Muscle of arm (tissue), 12 donors: ENCODE measurements around the gene SMU1. TPM values are rescaled to one million over a fixed set of nuclear protein-coding genes. Genes with fewer than 3 reads are reported as not detected.

Experiments
- DNase-seq: peaks from one replicate; pipeline ENCODE4 v3.0.0-alpha.2; 2013
- polyA plus RNA-seq, 12 donors: library from polyadenylated mRNA; unstranded; fragments of 120-200 nt; gene quantifications; one replicate each; pipeline ENCODE4 v1.2.1, GENCODE V29; 2013; ENCODE audit not compliant: insufficient read length in 12 of 12

SMU1 gene
- polyA plus RNA-seq, 12 donors: 14.9 to 58.1 (median 18.7) TPM

DNA sequence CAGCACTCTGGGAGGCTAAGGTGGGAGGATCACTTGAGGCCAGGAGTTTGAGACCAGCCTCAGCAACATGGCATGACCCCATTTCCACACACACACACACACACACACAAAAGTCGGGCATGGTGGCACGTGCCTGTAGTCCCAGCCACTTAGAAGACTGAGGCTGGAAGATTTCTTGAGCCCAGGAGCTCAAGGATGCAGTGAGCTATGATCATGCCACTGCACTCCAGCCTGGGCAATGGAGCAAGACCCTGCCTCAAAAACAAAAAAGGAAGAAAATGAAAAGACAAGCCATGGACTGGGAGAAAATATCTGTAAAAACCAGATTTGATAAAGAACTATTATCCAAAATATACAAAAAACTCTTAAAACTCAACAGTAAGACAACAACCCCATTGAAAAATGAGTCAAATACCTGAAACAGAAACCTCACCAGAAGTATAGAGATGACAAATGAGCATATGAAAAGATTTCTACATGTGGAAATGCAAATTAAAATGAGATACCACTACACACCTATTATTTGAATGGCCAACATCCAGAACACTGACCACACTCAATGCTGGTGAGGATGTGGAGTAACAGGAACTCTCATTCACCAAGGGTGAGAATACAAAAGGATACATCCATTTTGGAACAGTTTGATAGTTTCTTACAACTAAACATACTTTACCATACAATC, 26.7 kb downstream of the SMU1 start:
- no peak for DNase-seq

DNA sequence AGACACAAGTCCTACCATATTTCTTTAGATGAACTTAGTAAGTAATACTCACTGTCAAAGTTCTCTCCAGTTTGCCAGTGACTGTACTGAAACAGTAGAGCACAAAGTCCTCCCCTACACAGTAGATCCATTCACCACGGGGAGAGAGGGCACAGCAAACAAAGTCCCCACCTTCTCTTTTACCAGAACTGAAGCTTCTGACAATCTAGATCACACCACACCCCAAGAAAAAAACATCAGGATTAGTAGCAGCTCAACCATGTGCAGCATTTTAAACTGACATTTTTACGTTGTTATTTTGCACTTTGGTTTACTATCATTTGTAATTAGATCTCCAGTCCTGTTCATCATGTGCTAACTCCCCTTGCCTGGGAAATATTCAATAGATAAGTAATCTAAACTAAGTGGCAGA, 28.4 kb downstream of the SMU1 start:
- no peak for DNase-seq

DNA sequence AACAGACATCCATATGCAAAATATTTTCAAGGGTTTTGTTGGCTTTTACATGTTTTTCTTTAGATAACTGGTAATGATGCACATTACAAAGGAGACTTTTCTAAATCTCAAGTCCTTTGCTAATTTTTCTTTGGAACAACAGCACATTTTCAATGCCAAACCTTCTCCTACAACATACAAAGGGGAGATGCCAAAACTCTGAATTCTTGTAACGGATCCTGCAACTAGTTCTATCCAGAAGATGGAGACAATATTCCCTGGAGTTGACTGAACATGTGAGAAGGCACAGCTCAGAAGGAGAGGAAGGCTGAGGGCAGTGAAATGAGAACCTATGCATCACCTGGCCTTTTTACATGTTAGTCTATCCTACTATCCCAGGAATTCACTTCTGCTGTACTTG, 30.4 kb downstream of the SMU1 start:
- DNase-seq: no peak

DNA sequence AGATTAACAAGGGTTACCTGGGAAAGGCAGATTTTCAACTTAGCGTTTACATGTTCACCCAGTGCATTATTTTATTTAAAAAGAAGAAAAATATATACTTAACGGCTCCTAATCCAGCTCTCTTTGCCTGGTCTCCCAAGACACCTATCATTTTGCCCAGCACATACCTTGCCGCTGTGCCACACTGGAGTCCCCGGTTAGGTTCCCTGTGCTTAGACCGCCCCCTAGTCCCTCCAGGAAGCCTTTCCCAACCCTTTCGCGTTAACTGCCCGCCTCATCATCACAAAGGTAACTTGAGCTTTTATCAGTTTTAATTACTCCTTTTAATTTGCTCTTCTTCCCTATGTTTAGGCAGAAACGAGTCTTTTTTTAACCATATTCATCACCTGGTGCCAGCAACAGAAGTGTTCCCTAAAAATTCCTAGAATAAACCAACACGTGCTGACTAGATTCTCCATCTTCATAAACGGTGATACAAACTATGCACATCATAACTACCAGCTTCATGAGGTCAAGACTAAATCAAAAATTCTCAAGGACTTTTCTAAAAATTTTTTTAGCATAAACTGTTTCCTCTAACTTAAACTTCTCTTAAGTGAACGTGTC, 31.7 kb downstream of the SMU1 start:
- DNase-seq: no peak

DNA sequence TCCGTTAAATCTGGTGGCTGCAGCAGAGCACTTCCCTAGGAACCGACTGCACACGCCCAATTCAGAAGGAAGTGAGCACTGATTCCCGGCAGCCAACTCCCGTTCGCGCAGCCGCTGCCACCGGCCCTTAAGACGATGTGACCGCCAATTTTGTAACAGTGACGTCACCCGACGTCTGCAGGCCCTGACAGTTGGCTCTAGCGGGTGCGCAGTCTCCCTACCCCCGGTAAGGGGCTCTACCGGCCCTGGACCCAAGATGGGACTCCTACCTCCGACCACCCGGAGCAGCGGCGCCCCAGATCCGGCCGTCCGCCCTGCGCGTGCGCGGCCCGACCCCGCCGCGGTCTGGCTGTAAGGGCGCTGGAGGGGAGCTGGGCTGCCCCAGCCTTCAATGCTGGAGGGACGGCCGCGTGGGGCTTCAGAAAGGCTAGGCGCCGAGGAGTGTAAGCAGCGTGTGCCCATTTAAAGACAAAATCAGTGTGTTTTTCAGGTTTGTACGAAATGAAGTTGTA, 32.3 kb downstream of the SMU1 start:
- peak; percentile 92 for DNase-seq

DNA sequence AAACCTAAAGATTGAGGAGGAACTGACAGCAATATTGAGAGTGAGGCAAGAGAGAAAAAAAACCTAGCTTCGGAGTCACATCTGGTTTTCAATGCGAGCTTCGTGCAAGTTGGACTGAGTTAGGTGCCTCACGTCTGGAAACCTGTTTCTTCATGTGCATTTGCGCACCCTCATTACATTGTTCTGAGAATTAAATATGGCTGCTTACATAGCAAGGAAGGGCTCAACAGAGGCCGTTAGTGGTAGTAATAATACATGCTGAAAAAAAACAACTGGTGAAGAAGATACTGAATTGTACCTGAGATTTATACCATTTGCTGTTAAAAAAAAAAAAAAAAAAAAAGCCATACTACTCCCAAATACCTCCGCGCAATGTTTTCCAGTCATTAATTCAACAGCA, 32.8 kb downstream of the SMU1 start:
- no peak for DNase-seq

DNA sequence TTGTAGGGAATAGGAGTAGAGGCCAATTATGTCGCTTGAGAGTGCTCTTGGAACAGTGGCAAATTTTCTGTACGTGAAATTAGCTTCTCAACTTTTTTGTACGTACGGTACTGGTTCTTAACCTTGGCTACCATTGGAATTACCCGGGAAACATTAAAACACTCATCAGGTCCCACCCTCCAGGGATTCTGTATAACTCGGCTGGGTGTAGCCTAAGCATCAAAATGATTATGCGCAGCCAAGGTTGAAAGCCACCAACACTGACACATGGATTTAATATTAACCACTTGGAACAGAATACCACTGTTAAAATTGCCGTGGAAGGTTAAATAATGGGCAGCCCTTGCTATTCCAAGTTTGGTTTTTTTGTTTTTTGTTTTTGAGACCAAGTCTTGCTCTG, 34.0 kb downstream of the SMU1 start:
- DNase-seq: peak; percentile 41

DNA sequence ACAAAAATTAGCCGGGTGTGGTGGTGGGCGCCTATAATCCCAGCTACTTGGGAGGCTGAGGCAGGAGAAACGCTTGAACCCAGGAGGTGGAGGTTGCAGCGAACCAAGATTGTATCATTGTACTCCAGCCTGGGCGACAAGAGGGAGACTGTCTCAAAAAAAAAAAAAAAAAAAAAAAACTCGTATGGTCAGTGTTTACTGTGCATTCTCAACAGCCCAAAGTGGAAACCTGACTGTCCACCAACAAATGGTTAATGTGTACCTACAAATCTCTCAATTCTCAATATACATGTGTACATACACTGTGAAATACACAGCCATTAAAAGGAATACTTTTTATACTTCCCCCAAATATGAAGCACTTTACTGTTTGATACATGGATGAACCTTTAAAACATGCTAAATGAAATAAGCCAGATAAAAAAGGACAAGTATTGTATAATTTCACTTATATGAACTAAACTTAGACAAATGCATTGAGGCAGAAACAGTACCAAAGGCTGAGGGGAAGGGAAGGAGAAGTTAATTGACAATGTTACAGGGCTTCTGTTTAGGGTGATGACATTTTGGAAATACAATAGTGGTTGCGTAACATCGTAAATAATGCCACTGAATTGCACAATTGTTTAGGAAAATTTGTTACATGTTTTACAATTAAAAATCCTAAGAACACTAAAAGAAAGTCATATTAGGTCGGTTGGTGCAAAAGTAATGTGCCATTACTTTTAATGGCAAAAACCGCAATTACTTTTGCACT, 34.9 kb downstream of the SMU1 start:
- no peak for DNase-seq

DNA sequence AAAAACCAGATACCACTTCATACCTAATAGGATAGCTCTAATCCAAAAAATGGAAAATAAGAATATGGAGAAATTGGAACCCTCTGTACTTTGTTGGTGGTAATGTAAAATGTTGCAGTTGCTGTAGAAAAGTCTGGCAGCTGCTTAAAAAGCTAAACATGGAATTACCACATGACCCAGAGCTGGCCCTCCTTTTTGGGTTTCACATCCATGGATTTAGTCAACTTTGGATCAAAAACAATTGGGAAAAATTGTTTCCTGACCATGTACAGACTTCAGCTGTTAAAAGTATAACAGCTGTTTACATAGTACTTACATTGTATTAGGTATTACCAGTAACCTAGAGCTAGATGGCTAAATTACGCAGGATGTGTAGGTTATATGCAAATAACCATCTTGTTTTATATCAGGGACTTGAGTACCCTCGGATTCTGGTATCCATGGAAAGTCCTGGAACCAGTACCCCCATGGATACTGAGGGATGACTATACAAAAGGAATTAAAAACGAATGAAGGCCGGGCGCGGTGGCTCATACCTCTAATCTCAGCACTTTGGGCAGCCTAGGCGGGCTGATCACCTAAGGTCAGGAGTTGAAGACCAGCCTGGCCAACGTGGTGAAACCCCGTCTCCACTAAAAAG, 35.6 kb downstream of the SMU1 start:
- DNase-seq: no peak

DNA sequence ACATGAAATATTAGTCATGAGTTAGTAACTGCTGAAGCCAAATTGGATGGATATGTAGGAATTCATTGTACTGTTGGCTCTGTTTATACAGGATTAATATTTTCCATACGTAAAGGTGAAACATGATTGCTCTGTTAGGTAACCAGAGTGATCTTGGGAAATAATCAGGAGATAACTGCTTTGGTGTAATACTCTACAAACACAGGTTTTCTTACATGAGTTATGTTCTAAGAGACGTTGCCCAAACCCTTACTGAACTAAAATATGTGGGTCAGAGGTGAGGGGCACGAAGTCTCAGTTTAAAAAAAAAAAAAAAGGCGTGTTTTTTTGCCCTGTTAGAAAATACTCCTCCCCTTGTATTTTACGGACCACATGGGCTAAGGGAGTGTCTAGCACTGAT, 43.6 kb downstream of the SMU1 start:
- no peak for DNase-seq

DNA sequence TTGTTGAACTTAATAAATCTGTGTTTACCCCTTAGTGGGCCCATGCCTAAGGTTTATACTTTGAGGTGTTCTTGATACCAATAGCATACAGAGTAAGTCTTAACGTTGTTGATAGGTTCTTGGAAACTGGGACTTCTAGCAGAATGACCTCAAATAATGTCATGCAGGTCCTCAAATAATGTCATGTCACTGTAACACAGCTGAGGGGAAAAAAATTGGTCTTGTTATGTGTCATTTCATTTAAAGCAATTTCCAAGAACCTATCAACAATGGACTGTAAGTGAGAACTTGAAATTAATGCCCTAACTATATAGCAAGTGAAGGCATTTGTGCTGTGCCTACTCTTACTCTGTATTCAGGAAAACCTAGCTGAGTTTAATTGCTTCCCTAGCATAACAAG, 44.2 kb downstream of the SMU1 start:
- DNase-seq: no peak

DNA sequence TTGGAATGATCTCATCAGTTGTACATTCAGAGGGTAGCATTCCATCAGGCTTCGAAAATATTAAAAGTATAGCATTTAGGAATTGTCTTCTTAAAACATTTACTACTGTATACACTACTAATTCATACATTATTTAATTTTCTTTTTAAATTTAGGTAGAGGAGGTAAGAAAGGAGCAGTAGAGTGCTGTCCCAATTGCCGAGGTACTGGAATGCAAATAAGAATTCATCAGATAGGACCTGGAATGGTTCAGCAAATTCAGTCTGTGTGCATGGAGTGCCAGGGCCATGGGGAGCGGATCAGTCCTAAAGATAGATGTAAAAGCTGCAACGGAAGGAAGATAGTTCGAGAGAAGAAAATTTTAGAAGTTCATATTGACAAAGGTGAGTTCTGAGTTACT, 46.2 kb downstream of the SMU1 start:
- no peak for DNase-seq

DNA sequence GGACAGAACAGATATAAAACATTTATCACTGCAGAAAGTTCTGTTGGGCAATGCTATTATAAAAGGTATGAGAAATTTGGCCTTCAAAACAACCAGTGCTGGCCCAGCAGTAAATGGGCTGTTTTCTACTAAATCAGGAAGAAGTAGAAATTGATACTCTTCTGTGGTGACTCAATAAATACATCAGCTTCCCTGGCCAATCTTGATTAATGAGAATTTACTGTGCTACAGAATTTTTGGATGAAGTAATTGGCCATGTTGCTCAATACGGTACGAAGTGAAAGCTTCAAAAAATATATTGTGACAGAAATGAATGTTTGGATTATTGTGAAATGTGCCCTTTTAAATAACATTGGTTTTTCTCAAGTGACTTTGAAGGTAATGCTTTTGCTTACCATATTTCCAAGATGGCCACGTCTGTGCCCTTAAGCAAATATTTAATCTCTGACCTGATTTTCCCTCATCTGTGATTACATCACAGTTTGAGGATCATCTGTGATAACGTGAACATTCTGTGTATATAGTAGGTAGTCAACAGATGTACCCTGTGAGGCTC, 47.2 kb downstream of the SMU1 start:
- no peak for DNase-seq

DNA sequence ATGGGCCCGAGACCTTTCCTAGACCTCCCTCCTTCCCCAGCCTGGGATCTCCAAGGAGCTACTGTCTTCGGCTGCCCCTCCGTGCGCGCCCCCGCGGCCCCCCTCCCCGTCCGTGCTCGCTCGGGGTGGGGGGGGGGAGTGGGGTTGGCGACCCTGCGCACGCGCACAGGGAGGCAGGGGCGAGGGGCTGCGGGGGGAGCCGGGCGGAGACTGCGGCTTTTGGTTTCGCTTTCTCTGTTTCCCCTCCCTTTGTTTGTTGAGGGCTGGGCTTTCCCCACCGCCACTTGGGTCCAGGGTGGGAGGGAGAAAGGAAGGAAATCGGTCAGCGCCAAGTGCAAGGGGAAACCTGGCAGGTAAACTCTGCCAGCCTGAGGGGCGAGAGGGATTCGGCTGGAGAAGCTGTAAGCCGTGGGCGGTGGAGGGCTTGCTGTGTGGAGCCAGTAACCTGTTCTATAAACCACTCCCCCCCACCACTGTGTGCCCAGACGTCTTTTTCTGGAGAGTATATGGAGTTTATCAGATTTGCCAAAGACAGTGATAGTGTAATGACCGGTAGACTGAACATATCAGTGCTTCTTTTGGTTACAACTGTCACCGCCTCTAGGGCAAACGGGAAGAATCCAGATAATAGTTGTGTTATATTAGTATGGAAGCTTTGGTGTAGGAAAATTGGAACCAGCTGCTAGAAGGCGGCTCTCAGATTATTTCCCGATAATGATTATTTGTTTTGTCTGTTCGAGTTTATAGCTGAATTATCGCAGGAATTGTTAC, 50.7 kb downstream of the SMU1 start:
- peak; percentile 77 for DNase-seq

DNA sequence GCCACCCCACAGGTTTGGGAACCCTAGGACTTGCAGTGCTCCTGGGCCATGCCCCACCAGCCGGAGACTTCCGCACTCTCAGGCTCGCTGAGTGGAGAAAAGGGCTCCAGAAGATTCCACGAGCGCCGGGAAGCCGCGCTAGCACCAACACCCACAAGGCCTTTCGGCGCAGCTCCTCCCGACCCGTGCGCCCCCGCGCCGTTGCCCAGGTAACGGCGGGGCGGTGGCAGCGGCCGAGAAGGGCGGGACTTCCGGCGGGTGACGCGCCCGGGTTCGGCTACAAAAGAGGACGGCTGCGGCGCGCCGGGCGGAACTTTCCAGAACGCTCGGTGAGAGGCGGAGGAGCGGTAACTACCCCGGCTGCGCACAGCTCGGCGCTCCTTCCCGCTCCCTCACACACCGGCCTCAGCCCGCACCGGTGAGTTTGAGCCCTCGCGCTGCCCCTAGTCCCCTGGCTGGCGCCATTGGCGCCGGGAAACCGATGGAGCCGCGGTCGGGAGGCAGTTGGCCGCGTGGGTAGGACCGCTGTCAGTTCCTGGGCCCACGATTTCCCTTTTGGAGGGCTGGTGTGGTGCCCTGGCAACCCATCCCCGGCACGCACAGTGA, 51.4 kb downstream of the SMU1 start, which contains the start of gene DNAJA1:
Gene DNAJA1, plus strand, starts transcription at position 308 of the 606 bp plus-strand sequence. CDS start 1,212 bp downstream, outside the sequence.
- DNase-seq: peak; percentile 95

DNA sequence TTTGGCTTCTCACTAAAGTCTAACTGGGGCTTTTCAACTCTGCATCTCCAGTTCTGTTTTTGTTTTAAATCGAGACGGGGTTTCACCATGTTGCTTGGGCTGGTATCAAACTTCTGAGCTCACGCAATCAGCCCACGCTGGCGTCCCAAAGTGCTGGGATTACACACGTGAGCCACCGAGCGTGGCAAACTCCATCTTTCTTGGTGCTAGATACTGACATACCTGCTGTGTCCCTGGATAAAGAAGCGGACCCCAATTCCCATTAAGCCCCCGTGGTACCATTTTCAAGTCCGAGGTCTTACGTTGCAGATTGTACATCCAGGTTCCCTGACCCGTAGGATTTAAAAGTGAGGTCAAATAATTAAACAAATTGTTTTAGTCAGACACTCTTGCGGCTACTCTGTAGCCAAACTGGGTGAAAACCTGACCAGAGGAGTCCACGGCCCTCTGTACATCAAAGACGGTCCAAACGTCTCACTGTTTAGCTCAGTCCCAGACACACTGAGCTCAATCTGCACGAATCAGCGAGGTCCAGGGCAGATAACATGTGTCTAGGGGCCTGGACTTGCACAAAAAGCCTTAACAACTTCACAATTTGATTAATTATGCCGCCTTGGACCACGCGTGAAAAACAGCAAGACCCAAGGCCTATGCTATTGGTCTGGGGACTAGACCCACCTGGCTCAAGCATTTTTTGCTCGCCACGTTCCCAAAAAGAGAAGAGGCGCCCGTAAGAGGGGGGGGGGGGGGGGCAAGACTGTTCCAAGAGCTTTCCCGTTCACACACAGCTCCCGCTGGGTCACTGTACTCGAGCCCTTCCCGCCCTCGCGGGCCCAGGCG, 52.1 kb downstream of the SMU1 start:
- no peak for DNase-seq

DNA sequence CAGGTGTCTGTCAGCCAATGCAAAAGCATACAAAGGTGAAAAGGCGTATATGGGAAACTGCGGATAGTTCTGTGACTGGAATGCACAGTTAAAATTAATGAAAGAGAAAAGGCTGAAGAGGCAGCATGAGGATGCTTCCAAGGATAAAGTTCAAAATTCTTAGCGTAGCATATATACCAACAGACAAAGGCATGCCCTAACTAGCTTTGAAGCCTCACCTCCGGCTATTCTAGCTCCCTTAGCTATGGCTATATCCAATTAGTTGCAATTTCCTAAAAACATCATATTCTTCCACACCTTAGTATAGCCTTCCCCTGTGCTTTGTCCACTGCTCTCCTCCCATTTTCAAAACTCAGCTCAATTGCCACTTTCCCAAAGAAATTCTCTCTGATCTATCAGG, 52.8 kb downstream of the SMU1 start:
- DNase-seq: no peak

DNA sequence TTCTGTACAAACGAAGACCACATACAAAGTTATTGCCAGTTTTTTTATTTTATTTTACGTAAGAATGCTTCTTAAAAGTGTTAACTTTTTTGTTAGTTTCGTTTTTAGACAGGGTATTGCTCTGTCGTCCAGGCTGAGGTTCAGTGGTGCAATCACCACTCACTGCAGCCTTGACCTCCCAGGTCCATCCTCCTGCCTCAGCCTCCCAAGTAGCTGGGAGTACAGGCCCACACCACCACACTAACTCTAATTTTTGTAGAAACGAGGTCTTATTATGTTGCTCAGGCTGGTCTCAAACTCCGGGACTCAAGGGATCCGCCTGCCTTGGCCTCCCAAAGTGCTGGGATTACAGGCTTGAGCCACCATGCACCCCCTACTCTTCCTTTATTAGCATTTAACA, 53.7 kb downstream of the SMU1 start:
- no peak for DNase-seq

DNA sequence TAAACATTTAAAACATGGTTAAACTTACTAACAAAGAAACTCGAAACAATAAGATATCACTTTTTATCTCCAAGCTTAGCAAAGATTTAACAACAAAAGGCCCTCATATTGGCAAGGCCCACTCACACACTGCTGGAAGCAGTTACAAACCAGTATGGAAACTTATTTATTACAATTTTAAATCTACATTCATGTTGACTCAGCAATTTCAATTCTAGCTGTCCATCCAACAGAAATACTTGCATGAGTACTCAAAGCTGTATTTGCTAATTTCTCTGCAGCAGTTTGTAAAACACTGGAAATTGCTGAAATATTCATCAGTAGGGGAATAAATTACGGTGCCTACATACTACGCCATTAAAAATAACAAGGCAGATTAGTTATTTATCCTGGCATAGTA, 54.2 kb downstream of the SMU1 start:
- no peak for DNase-seq

DNA sequence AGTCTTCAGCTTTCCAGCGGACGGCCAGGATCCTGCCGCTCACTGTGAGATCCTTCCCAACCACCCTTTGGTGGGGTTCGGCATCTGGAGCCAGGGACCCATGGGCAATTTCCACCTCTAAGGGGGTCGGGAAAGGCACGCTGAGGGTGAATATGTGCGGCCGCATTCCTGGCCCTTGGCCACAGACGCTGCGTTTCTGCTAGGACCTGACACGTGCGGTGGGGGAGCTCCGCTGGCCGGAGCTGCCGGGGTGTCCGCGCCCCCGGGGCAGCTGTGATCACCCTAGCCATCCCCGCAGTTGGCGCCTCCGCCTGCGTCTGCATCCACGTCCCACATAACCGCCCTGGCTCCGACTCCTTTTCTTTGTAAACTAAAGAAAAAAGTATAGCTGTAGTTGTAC, 56.7 kb downstream of the SMU1 start:
- DNase-seq: no peak
